ENCODE results near the gene CIP2A.

The CIP2A gene

DNA sequence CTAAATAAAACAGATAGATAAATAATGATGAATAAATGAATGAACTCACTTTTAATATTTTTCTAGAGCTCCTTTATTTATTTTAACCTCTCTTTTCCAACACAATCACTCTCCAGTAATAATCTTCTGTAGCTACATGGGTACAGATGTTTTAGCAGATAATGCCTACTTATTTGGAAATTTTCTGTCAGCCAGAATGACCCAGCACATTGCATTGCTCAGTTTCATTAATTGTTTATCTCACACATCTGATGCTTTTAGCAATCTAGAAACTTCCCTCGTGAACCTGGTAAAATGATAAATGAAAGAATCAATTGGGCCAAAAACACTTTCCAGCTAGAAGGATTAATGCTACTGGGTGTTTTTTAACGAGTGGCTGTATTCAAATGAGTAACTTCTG lies 64.0 kb downstream of the CIP2A start:
- TF ChIP-seq, protein P1, sequence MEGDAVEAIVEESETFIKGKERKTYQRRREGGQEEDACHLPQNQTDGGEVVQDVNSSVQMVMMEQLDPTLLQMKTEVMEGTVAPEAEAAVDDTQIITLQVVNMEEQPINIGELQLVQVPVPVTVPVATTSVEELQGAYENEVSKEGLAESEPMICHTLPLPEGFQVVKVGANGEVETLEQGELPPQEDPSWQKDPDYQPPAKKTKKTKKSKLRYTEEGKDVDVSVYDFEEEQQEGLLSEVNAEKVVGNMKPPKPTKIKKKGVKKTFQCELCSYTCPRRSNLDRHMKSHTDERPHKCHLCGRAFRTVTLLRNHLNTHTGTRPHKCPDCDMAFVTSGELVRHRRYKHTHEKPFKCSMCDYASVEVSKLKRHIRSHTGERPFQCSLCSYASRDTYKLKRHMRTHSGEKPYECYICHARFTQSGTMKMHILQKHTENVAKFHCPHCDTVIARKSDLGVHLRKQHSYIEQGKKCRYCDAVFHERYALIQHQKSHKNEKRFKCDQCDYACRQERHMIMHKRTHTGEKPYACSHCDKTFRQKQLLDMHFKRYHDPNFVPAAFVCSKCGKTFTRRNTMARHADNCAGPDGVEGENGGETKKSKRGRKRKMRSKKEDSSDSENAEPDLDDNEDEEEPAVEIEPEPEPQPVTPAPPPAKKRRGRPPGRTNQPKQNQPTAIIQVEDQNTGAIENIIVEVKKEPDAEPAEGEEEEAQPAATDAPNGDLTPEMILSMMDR (conservative IDR thresholded peaks at IDR 0.05), result no peak
- H3K27ac ChIP-seq, result no peak overlapping the region

DNA sequence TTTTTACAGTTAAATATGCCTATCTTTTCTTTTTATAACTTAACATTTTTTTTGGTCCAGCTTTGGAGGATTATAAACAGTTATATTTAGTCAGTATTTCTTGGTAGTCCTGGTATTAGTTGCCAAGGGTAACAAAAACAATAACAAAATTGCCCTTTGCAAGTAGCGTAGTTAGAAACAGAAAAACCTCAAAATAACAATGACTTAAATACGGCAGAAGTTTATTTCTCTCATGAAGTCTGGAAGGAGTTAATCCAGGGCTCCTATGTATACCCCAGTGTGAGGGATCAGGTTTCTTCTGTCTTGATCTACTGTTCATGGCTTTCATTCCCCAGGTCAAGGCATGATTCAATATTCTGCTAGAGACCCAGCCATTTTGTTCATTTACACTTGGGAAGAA lies 64.7 kb downstream of the CIP2A start:
- H3K27ac ChIP-seq, result no peak overlapping the region
- TF ChIP-seq, protein P1 (conservative IDR thresholded peaks at IDR 0.05), result no peak

DNA sequence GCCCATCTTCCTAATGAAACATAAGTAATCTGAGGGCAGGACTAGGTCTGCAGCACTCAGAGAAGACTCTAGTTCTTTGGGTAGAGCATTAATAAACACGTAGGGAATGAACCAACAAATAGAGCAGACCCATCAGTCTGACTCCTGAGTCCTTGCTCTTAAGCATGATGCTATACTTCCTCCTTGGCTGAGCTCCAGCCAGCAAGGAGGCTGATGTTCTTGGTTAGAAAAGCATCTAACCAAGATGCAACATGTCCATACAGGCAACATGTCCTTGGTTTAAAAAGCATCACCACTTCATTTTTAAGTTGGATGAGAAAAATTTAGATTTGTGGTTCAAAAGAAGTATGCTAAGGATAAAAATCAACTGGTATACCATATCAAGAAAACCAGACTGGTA lies 70.3 kb downstream of the CIP2A start:
- H3K27ac ChIP-seq, result no peak overlapping the region
- TF ChIP-seq, protein P1 (conservative IDR thresholded peaks at IDR 0.05), result no peak

DNA sequence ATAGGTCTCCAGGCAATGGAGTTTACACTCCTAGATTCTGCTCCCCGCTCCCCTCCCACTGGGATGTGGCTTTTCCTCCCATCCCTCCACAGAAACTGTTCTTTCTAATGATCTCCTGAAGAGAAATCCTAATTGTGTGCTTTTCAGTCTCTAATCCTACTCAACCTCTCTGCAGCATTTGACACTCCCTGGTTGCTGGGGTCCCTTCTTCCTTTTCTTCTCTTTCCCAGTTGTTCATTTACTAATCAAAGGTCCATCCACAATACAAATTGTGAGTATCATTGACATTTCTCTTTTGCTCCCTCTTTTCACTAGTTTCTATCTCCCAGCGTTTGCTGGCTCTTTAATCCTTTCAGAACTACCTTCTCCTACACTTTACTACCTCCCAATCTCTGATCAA lies 72.4 kb downstream of the CIP2A start:
- H3K27ac ChIP-seq, result no peak overlapping the region
- TF ChIP-seq, protein P1 (conservative IDR thresholded peaks at IDR 0.05), result no peak

DNA sequence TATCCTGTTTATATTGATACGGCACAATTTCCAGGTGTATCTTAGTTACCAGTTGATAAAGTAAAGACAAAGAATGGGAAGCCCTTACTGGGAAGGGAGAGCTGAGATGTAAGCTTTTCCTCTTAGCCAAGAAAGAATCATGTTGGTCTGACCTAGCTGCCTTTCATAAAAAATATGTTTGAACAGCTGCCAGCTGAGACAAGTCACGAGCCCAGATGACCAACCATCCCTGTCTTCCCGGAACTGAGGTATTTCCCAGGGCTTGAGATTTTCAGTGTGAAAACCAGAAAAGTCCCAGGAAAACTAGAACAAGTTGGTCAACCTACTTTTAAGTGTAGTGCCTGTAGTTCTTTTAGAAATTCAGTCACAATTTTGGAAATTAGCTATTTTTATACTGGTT lies 75.3 kb downstream of the CIP2A start:
- H3K27ac ChIP-seq, result no peak overlapping the region
- TF ChIP-seq, protein P1 (conservative IDR thresholded peaks at IDR 0.05), result no peak

DNA sequence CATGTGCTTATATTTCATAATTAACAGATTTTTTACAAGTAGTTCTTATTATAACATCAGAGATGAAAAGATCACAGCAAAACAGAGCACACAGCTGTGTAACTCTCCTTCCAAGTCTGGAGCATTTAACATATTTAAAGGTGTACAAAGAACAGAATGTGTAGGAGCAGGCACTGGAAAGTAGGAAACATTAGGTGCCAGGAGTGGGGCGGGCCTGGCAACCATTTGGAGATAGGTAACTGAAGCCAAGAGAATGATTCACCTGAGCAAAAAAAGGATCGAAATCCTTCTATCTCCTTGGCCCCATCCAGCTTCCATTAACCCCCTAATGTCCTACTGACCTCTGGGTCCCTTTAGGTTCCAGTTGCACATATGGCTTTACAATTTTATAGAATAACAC lies 76.6 kb downstream of the CIP2A start:
- H3K27ac ChIP-seq, result no peak overlapping the region
- TF ChIP-seq, protein P1 (conservative IDR thresholded peaks at IDR 0.05), result no peak

DNA sequence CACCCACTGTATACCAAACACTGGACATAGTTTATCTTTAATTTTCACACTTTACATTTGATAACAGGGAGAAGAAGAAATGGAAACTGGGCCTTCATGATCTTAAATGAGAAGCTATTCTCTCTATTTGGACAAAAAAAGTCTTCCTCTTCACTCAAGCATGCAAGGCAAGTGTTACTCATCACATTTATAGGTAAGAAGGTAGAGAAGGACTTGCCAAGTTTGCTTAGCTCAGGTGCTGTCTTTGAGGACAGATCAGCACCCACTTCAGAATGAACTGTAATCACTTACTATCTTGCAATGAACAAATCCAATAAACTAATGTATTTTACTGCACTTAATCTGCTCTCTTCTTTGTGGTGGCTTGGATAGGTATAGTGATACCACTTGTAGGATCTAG lies 77.7 kb downstream of the CIP2A start:
- H3K27ac ChIP-seq, result no peak overlapping the region
- TF ChIP-seq, protein P1 (conservative IDR thresholded peaks at IDR 0.05), result no peak

DNA sequence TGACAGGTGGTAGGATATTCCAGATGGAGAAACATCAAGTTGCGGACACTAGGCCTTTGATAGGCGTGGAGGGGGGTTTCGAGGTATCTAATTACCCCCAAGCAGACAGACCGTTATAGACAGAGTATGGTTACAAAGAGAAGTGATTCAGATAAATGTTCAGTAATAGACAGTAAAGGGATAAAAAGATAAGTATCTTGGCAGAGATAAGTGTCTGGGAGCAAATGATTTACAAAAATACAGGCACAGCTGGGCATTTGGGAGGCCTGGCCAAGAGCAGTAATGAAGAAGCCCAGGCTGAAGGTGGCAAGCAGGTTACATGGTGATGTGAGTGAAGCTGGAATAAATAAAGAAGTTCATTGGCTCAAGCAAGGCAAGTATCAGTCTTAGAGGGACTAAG lies 78.2 kb downstream of the CIP2A start:
- TF ChIP-seq, protein P1 (conservative IDR thresholded peaks at IDR 0.05), result no peak
- H3K27ac ChIP-seq, result no peak overlapping the region
